Ovary (tissue), 9 donors: ENCODE data around the gene SEPTIN7. TPM values are rescaled to one million over a fixed set of nuclear protein-coding genes. Genes with fewer than 3 reads are reported as not detected.

Source experiments
- DNase-seq, 5 donors: peaks; one replicate each; pipeline ENCODE4 v3.0.0-alpha.2; 2019 to 2020
- H3K27ac ChIP-seq, 2 donors: fragments of 200-600 bp; one replicate each; pipeline versions ENCODE4 v1.5.1 to v1.8.0; 2019 to 2022
- H3K27me3 ChIP-seq: fragments of 200-600 bp; one replicate; pipeline ENCODE4 v1.8.0; 2022
- H3K36me3 ChIP-seq: fragments of 200-600 bp; sonication (generic); one replicate; pipeline ENCODE4 v1.5.1; 2019
- H3K4me1 ChIP-seq: one replicate; pipeline ENCODE4 v1.8.1; 2013; ENCODE audit warnings: mild to moderate bottlenecking, moderate library complexity; ENCODE audit not compliant: insufficient read depth
- H3K4me3 ChIP-seq: fragments of 200-600 bp; sonication (generic); one replicate; pipeline ENCODE4 v1.5.1; 2017
- H3K9me3 ChIP-seq, 2 donors: fragments of 200-600 bp in 1 of 2; sonication (generic) in 1 of 2; one replicate each; pipeline versions ENCODE4 v1.5.1 to v1.8.1; 2013 to 2019; ENCODE audit warnings: mild to moderate bottlenecking in 1 of 2, moderate library complexity in 1 of 2
- CTCF ChIP-seq, 3 donors: fragments of 450-650 bp in 2 of 3; fragments of 200-600 bp in 1 of 3; IDR thresholded peaks; one replicate each; pipeline versions ENCODE4 v1.5.1 to v1.8.0; 2016 to 2022; ENCODE audit warnings: antibody characterized with exemption in 3 of 3, mild to moderate bottlenecking in 1 of 3
- EP300 ChIP-seq: sonication (generic); formaldehyde crosslinking; IDR thresholded peaks from one replicate; pipeline ENCODE4 v1.6.1; 2017; ENCODE audit warnings: antibody characterized with exemption
- POLR2A ChIP-seq: fragments of 450-650 bp; IDR thresholded peaks from one replicate; pipeline ENCODE4 v1.6.1; 2017; ENCODE audit warnings: antibody characterized with exemption, mild to moderate bottlenecking, moderate library complexity
- WGBS, 3 donors: extraction: QIAGEN DNeasy Blood & Tissue Kit in 1 of 3; methylation state at CpG; one replicate each; pipeline versions ENCODE4 v1.1.5 to v1.1.7; 2013 to 2017; 5-methylcytosine and 5-hydroxymethylcytosine counted together
- intact Hi-C, 4 donors: fragments of 100-400 bp; cut with DNase I; formaldehyde crosslinking; loops; one replicate each; pipeline versions ENCODE4 v1.11.0 to v1.15.1; 2022 to 2023
- polyA plus RNA-seq, 2 donors: library from polyadenylated mRNA; stranded (reverse); fragments of 200-250 nt in 1 of 2; fragments of 350-450 nt in 1 of 2; fragmentation: Illumina TruSeq in 1 of 2; extraction: RNeasy Lipid Tissue Mini Kit (QIAGEN cat#74804) in 1 of 2; gene quantifications; one replicate each; pipeline ENCODE4 v1.2.3, GENCODE V29; 2013 to 2014
- total RNA-seq, 7 donors: library from RNA; depleted of rRNA in 2 of 7; stranded (reverse); fragments of >200 nt in 2 of 7; fragmentation: NEBNext Ultra II Directional in 3 of 7; extraction: Animal tissue kit (Norgen Biotek cat#: 25700) in 3 of 7; gene quantifications; one replicate each; pipeline versions ENCODE4 v1.1.0 to v1.2.4, GENCODE V29; 2016 to 2023
- donor health status: DM: no; HTN: no; CAD: no; lungs with moderate emphysema.
- donor health status: DM: no; HTN: no; CAD: no.
- donor health status: Bipolar disorder and iron deficiency.
- donor health status: DM: yes; HTN: yes; CAD: no.
- donor health status: DM: no; HTN: no; CAD: no.
- donor health status: DM: yes; HTN: yes; CAD: no.

SEPTIN7 gene
- total and polyA plus RNA-seq, 9 donors: 141 to 356 (median 234) TPM

- H3K9me3 ChIP-seq: no peaks in the 10 kb centered on the region
- H3K4me1 ChIP-seq: no peaks in the 10 kb centered on the region
- intact Hi-C loops: no loop called here
- no peak for TF ChIP-seq CTCF (IDR thresholded peaks at IDR 0.05)
- no peak for TF ChIP-seq EP300
- H3K36me3 ChIP-seq: no peaks in the 10 kb centered on the region
- no peaks in the 10 kb centered on the region for H3K27me3 ChIP-seq
- H3K27ac ChIP-seq: no peak overlapping the region
- H3K4me3 ChIP-seq: no peak overlapping the region
- 92 to 99% (median 96%) methylated on average over 2 of the region's 2 CpGs for WGBS, 3 donors
- DNase-seq: no peak
Measured at GRCh38 chr7:35785250-35785649, 15.6 kb upstream of the SEPTIN7 start.

GRCh38 chr7:35787925-35788324 is 12.9 kb upstream of the SEPTIN7 start:
- H3K27ac ChIP-seq: no peak overlapping the region
- 53 to 65% (median 57%) methylated on average over 2 of the region's 2 CpGs for WGBS, 3 donors
- H3K36me3 ChIP-seq: no peaks in the 10 kb centered on the region
- DNase-seq: no peak
- H3K4me1 ChIP-seq: no peaks in the 10 kb centered on the region
- no peak overlapping the region for H3K4me3 ChIP-seq
- H3K27me3 ChIP-seq: no peaks in the 10 kb centered on the region
- no peaks in the 10 kb centered on the region for H3K9me3 ChIP-seq
- intact Hi-C loops: no loop called here
- TF ChIP-seq POLR2A (no peak), EP300 (no peak), CTCF (IDR thresholded peaks at IDR 0.05) (no peak)

GRCh38 chr7:35792472-35792871 is 8.4 kb upstream of the SEPTIN7 start:
- Histone ChIP-seq H3K4me3 (no peak overlapping the region), H3K36me3 (no peaks in the 10 kb centered on the region), H3K9me3 (no peaks in the 10 kb centered on the region), H3K27ac (no peak overlapping the region), H3K4me1 (no peaks in the 10 kb centered on the region), H3K27me3 (no peaks in the 10 kb centered on the region)
- no peak for DNase-seq
- WGBS, 3 donors: 69 to 87% (median 74%) methylated on average over 1 of the region's 1 CpG
- TF ChIP-seq POLR2A (no peak), EP300 (no peak), CTCF (IDR thresholded peaks at IDR 0.05) (no peak)
- intact Hi-C loops: no loop called here

GRCh38 chr7:35792873-35793489 is 7.9 kb upstream of the SEPTIN7 start:
- Histone ChIP-seq H3K4me1 (no peaks in the 10 kb centered on the region), H3K27ac (no peak overlapping the region), H3K9me3 (no peaks in the 10 kb centered on the region), H3K4me3 (no peak overlapping the region), H3K27me3 (no peaks in the 10 kb centered on the region), H3K36me3 (no peaks in the 10 kb centered on the region)
- intact Hi-C loops: no loop called here
- no peak for TF ChIP-seq CTCF (IDR thresholded peaks at IDR 0.05)
- TF ChIP-seq EP300: no peak
- TF ChIP-seq POLR2A: no peak
- DNase-seq: no peak
- WGBS, 3 donors: 17 to 28% (median 18%) methylated on average over 4 of the region's 4 CpGs
